NCI-H748 treated with DMSO at 0.1 percent for 48 hours (cell line): ENCODE results near the gene FOXF2.
A peak's percentile ranks its signal among the peaks of the same experiment; 100 is the strongest.

ENCODE experiments used
- DNase-seq: peaks from one replicate; lab custom pipeline; 2025; lab: John Stamatoyannopoulos, UW

The FOXF2 gene

GRCh38 chr6:1407499-1407990 is 18.2 kb downstream of the FOXF2 start:
- no peak for DNase-seq

GRCh38 chr6:1409774-1410465 is 20.5 kb downstream of the FOXF2 start:
- no peak for DNase-seq

DNA sequence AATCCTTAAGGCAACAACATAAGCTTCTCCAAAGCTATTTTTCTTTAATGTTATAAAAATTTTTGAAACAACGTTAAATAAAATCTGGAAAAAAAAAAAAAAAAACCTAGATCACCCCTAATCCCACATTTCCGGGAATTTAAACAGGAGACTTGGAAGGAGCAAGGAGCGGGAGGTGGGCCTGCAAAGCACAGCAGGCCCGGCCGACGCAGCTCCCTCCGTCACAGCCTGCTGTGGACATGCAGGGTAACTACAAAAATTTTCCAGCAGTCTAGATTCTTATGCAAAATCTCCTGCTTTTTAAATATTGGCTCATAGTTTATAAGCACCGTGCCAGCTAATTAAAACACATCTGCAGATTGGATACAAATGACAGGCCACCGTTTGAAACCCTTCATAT is 23.5 kb downstream of the FOXF2 start:
- no peak for DNase-seq

- no peak for DNase-seq
Observed at GRCh38 chr6:1415416-1416063, 26.2 kb downstream of the FOXF2 start.

GRCh38 chr6:1416191-1416760 is 26.9 kb downstream of the FOXF2 start:
- no peak for DNase-seq

DNA sequence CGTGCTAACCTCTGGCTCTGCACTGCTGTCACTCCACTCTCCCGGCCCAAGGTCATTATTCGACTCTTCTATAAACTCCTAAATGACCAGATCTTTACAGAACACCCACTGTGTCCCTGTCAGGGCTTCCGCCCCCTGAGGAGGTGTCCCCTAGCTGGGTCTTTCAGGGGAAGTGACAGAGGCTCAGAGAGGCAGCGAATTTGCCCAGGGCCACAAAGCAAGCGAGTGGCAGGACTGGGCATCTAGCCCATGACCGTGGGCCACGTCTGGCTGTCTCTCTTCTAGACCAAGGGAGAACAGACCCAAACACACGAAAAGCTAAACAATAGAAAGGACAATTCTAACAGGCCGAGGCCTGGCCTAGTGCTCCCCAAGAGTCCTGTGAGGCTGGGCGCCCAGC is 27.4 kb downstream of the FOXF2 start:
- DNase-seq: no peak

DNA sequence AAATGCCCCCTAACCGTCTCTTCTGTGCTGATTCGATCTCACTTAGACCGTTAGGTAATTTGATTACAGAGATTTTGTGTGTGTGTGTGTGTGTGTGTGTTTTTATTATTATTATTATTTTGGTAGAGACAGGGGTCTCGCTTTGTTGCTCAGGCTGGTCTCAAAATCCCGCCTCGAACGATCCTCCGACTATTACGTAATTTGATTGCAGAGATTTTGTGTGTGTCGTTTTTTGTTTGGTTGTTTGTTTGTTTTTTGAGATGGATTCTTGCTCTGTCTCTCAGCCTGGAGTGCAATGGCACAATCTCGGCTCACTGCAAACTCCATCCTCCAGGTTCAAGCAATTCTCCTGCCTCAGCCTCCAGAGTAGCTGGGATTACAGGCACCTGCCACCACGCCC is 28.3 kb downstream of the FOXF2 start:
- DNase-seq: no peak

- no peak for DNase-seq
Observed at GRCh38 chr6:1418471-1419191, 29.3 kb downstream of the FOXF2 start.

- no peak for DNase-seq
Observed at GRCh38 chr6:1420382-1420781, 31.0 kb downstream of the FOXF2 start.

- no peak for DNase-seq
Observed at GRCh38 chr6:1422290-1422689, 32.9 kb downstream of the FOXF2 start.

- no peak for DNase-seq
Observed at GRCh38 chr6:1423578-1423977, 34.2 kb downstream of the FOXF2 start.

- no peak for DNase-seq
Observed at GRCh38 chr6:1424306-1424927, 35.0 kb downstream of the FOXF2 start.

DNA sequence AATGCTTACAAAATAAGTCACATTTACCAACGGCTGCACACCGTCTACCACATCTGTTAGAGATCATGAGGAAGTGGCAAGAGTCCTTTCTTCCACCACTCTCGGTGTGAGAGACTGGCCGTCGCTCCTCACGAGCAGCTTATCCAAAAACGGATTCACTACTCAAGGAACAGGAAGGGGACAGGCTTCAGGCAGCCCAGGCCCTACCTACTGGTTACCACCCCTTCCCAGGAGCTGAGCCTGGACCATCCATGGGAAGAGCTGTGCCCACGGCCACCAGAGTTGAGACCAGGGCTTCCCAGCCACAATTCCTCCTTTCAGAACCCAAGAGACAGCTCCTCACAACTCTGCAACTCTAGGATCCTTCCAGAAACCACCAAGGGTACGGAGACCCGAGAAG is 37.0 kb downstream of the FOXF2 start:
- DNase-seq: no peak

GRCh38 chr6:1435806-1436205 is 46.4 kb downstream of the FOXF2 start:
- no peak for DNase-seq

DNA sequence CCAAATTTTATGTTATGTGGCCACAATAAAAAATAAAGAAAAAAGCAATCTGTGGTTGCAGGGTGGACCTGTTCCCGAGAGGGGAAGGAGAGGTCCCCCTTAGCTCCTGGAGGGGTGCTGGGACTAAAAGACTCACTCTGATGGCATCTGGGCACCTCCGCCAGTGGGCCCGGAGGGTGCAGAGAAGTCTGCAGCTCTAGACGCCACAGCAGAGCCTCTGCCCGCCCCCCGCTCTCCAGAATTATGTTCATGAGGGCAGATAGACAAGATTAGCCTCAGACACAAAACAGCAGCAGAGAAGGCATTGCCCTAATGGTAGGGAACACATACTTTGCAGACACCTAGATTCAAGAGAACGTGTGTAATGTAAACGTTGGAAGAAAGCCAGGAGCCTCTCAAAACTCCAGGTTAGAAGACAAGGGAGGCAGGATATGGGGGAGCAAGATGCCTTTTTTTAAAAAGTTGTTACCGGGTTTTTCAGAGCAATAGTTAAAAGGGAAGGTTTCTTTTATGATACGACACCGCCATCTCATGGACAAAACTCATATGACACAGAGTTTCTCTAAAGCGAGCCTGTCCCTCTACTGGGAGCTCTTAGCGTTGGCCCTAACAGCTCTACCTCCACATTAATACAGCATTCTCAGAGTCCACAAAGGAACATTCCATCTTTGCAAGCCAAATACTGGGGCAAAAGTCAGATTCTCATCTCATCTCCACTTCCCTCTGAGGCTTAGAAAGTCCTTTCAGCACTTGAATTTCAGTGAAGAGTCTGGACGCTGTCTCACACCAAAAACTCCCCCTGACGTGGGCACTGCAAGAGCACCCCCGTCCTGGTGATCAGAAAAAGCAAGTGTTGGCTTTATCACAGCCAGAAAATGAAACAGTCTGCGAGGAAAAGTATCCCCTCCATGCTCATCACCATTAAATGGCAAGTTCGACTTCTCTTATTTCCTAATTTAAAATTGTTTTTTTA is 47.2 kb downstream of the FOXF2 start:
- DNase-seq: peak; percentile 59

GRCh38 chr6:1437553-1438406 is 48.4 kb downstream of the FOXF2 start:
- no peak for DNase-seq

DNA sequence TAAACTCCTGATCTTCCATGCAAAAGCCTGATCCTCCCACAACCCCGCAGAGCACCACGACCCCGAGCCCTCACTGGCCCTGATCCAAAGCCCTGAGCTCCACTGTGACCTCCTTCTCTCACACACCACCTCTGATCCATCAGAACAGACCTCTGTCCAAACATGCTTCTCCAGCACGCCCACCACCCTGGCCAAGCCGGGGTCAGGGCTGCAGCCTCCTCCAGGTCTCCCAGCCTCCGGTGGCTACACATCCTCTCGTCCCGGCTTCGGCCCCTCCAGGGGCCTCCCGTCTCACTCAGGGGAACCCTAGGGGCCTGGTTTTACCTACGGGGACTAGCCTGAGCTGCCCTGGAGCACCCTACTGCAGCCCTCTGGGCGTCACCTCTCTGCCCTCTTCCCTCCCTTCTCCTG is 49.1 kb downstream of the FOXF2 start:
- DNase-seq: no peak

GRCh38 chr6:1439349-1439748 is 50.0 kb downstream of the FOXF2 start:
- no peak for DNase-seq

- no peak for DNase-seq
Observed at GRCh38 chr6:1442929-1443328, 53.6 kb downstream of the FOXF2 start.
